ENCODE results near the gene RABAC1.
"Not testable (repeated sequence)": the region's sequence is repeated elsewhere in the genome, so short reads cannot be mapped to it uniquely, and the experiment has no call there.

Gene RABAC1

GRCh38 chr19:41927497-41928192 is 31.5 kb downstream of the RABAC1 start:
- no peak for DNase-seq

GRCh38 chr19:41926763-41927496 is 32.2 kb downstream of the RABAC1 start:
- DNase-seq = no peak

GRCh38 chr19:41926028-41926762 is 32.9 kb downstream of the RABAC1 start:
- no peak for DNase-seq

- no peak for DNase-seq
Observed at GRCh38 chr19:41925208-41926003, 33.7 kb downstream of the RABAC1 start.

- DNase-seq = no peak
Observed at GRCh38 chr19:41924151-41925145, 34.7 kb downstream of the RABAC1 start.

GRCh38 chr19:41923045-41923788 is 35.9 kb downstream of the RABAC1 start:
- DNase-seq = no peak

GRCh38 chr19:41922585-41922984 is 36.5 kb downstream of the RABAC1 start:
- no peak for DNase-seq

- no peak for DNase-seq
Observed at GRCh38 chr19:41921577-41922576, 37.2 kb downstream of the RABAC1 start.

GRCh38 chr19:41920882-41921576 is 38.1 kb downstream of the RABAC1 start:
- no peak for DNase-seq

GRCh38 chr19:41919948-41920712 is 39.0 kb downstream of the RABAC1 start:
- no peak for DNase-seq

- DNase-seq = no peak
Observed at GRCh38 chr19:41918653-41919244, 40.4 kb downstream of the RABAC1 start.

GRCh38 chr19:41918095-41918494 is 41.0 kb downstream of the RABAC1 start:
- DNase-seq = no peak

- DNase-seq = no peak
Observed at GRCh38 chr19:41917676-41918075, 41.4 kb downstream of the RABAC1 start.

GRCh38 chr19:41915776-41916414 is 43.2 kb downstream of the RABAC1 start:
- DNase-seq = no peak

- DNase-seq = no peak
Observed at GRCh38 chr19:41915021-41915775, 43.9 kb downstream of the RABAC1 start.

- not testable (repeated sequence) for DNase-seq
Observed at GRCh38 chr19:41914424-41914834, 44.7 kb downstream of the RABAC1 start.
